K562 (cell line): ENCODE results near the gene PUSL1. TPM values are rescaled to one million over a fixed set of nuclear protein-coding genes. Genes with fewer than 3 reads are reported as not detected.

Experiments
- CREM ChIP-seq: IDR thresholded peaks from 2 replicates; pipeline ENCODE4 v1.6.1; 2014; ENCODE audit warnings: antibody characterized with exemption, low read depth
- EGR1 ChIP-seq: fragments of 450-650 bp; conservative IDR thresholded peaks from 2 replicates; pipeline ENCODE4 v1.6.1; 2017; ENCODE audit warnings: mild to moderate bottlenecking
- HMGN3 ChIP-seq: IDR thresholded peaks from 2 replicates; pipeline ENCODE4 v1.6.1; 2011; ENCODE audit warnings: borderline replicate concordance, low read depth, mild to moderate bottlenecking, mixed read lengths, low read length; ENCODE audit not compliant: insufficient read length; ENCODE audit errors: extremely low read depth
- JUN ChIP-seq, 2 experiments: sonication (generic) in 1 of 2; formaldehyde crosslinking in 1 of 2; IDR thresholded peaks; 2 replicates each; pipeline versions ENCODE4 v1.6.1 to v1.8.0; 2012 to 2022; ENCODE audit warnings: borderline replicate concordance in 2 of 2, mild to moderate bottlenecking in 2 of 2, improper control_type of control experiment in 1 of 2, low read depth in 1 of 2, low read length in 1 of 2, missing genetic modification reagents in 1 of 2
- MEF2D ChIP-seq: conservative IDR thresholded peaks from 2 replicates; pipeline ENCODE4 v1.6.1; 2016; ENCODE audit warnings: low read depth, missing genetic modification characterization, missing compliant biosample characterization
- MTA2 ChIP-seq: fragments of 450-650 bp; IDR thresholded peaks from 2 replicates; pipeline ENCODE4 v1.6.1; 2016; ENCODE audit warnings: low read depth
- POLR2G ChIP-seq: fragments of 200-400 bp; formaldehyde crosslinking; IDR thresholded peaks from 2 replicates; pipeline ENCODE4 v1.6.1; 2017; ENCODE audit warnings: low read depth, mild to moderate bottlenecking, antibody characterized with exemption, low read length, moderate library complexity
- RFX1 ChIP-seq: fragments of 450-650 bp; IDR thresholded peaks from 2 replicates; pipeline ENCODE4 v1.6.1; 2016; ENCODE audit warnings: mild to moderate bottlenecking, moderate library complexity
- TEAD1 ChIP-seq, 2 experiments: fragments of 450-650 bp in 1 of 2; sonication (generic) in 1 of 2; formaldehyde crosslinking; IDR thresholded peaks; 2 replicates each; pipeline versions ENCODE4 v1.4.0 to v1.8.0; 2020 to 2022; ENCODE audit warnings: mild to moderate bottlenecking in 2 of 2, missing genetic modification reagents in 1 of 2
- U2AF2 ChIP-seq: fragments of 200-400 bp; formaldehyde crosslinking; optimal IDR thresholded peaks from 2 replicates; pipeline ENCODE3; 2017; ENCODE audit warnings: low read depth, mild to moderate bottlenecking, low read length
- ZEB2 ChIP-seq: fragments of 450-650 bp; IDR thresholded peaks from 2 replicates; pipeline ENCODE4 v1.6.1; 2016
- ZFPM2 ChIP-seq: fragments of 250-450 bp; sonication (Bioruptor Pico); IDR thresholded peaks from 2 replicates; pipeline ENCODE4 v1.5.1; 2022; ENCODE audit warnings: mild to moderate bottlenecking
- polyA plus RNA-seq, 8 experiments: library from polyadenylated mRNA; depleted of rRNA in 4 of 8; stranded (reverse) in 5 of 8; unstranded in 3 of 8; fragments of >200 nt; fragmentation: Nextera tagmentation in 2 of 8; fragmentation: Illumina TruSeq in 1 of 8; extraction: Ambion mirVana in 2 of 8; extraction: Trizol in 1 of 8; gene quantifications; 2 replicates each; pipeline versions ENCODE4 v1.2.1 to v1.2.3, GENCODE V29; 2011 to 2014; ENCODE audit warnings: inconsistent platforms in 1 of 8, missing spikeins in 1 of 8
- total RNA-seq, 7 experiments: library from RNA; depleted of rRNA in 6 of 7; stranded (reverse); fragments of >200 nt in 6 of 7; fragmentation: Illumina TruSeq in 2 of 7; extraction: Trizol in 2 of 7; gene quantifications; 2 replicates each; pipeline versions ENCODE4 v1.2.1 to v1.2.3, GENCODE V29; 2011 to 2021; ENCODE audit warnings: low replicate concordance in 1 of 7
- TF ChIP-seq, protein P1 (sequence below): sonication (generic); formaldehyde crosslinking; IDR thresholded peaks from 2 replicates; pipeline ENCODE4 v1.8.1; 2023; ENCODE audit warnings: missing genetic modification reagents, mild to moderate bottlenecking, borderline replicate concordance
- TF ChIP-seq, protein P2 (sequence below): fragments of 450-650 bp; IDR thresholded peaks from 2 replicates; pipeline ENCODE4 v1.7.0; 2016; ENCODE audit warnings: borderline replicate concordance
- TF ChIP-seq, protein P3 (sequence below): fragments of 450-650 bp; IDR thresholded peaks from 2 replicates; pipeline ENCODE4 v1.6.1; 2016; ENCODE audit warnings: antibody characterized with exemption
- TF ChIP-seq, protein P4 (sequence below): fragments of 200-800 bp; sonication (Bioruptor generic); IDR thresholded peaks from 2 replicates; pipeline ENCODE4 v1.6.1; 2017; ENCODE audit warnings: missing genetic modification characterization, missing compliant biosample characterization

The PUSL1 gene
- total and polyA plus RNA-seq, 9 of the 15 experiments (the other 6 are each of a cell fraction or from before 2014, with no cell fraction given) = 0.62 to 86.9 (median 13.6) TPM

DNA sequence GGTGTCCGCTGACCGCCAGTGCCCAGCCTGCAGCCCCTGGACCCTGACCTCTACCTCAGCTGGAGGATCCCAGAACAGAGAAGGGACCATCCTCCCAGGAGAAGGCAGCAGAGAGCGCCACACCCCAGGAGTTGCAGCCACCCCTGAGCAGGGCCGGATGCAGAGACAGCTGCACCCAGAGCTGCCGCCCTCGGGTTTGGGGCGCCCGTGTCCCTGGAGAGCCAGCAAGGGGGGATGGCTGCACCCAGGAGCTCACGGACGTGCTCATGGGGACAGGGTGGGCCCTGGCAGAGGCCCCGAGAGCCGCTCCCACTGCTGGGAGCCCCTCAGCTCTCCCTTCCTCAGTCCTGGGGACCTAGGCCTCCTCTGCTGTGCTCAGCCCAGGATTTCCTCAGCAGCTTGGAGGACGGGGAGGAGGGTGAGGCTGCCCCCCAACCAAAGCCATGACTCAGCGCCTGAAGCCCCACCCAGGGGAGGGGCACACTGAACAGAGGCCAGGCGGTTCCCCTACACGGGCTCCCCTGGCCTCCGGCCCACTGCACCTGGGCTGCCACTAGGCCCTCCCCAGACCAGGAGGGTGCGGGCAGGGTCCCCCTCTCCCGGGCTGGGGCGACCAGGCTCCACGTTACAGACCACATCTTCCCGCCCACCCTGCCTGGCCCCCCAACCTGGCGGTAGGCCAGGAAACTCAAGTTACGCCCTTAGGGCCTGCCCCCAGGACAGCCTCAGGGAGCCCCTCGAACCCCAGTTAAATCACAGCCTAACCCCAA is 2.9 kb upstream of the PUSL1 start (continued):
- TF ChIP-seq, protein P1, sequence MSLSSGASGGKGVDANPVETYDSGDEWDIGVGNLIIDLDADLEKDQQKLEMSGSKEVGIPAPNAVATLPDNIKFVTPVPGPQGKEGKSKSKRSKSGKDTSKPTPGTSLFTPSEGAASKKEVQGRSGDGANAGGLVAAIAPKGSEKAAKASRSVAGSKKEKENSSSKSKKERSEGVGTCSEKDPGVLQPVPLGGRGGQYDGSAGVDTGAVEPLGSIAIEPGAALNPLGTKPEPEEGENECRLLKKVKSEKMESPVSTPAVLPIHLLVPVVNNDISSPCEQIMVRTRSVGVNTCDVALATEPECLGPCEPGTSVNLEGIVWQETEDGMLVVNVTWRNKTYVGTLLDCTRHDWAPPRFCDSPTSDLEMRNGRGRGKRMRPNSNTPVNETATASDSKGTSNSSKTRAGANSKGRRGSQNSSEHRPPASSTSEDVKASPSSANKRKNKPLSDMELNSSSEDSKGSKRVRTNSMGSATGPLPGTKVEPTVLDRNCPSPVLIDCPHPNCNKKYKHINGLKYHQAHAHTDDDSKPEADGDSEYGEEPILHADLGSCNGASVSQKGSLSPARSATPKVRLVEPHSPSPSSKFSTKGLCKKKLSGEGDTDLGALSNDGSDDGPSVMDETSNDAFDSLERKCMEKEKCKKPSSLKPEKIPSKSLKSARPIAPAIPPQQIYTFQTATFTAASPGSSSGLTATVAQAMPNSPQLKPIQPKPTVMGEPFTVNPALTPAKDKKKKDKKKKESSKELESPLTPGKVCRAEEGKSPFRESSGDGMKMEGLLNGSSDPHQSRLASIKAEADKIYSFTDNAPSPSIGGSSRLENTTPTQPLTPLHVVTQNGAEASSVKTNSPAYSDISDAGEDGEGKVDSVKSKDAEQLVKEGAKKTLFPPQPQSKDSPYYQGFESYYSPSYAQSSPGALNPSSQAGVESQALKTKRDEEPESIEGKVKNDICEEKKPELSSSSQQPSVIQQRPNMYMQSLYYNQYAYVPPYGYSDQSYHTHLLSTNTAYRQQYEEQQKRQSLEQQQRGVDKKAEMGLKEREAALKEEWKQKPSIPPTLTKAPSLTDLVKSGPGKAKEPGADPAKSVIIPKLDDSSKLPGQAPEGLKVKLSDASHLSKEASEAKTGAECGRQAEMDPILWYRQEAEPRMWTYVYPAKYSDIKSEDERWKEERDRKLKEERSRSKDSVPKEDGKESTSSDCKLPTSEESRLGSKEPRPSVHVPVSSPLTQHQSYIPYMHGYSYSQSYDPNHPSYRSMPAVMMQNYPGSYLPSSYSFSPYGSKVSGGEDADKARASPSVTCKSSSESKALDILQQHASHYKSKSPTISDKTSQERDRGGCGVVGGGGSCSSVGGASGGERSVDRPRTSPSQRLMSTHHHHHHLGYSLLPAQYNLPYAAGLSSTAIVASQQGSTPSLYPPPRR = no peak
- TF ChIP-seq HMGN3 (peak; percentile 70), RFX1 (no peak), MTA2 (no peak), ZFPM2 (CRISPR knock-in tag) (no peak), TEAD1 (CRISPR knock-in tag; IDR thresholded peaks at IDR 0.05) (0 out of 4 replicates have a peak, but pooled peaks of 1 of the 2 experiments have one; percentile 51), EGR1 (no peak), CREM (0 out of 2 replicates have a peak, but pooled peaks have one; percentile 7), U2AF2 (no peak), ZEB2 (no peak), JUN (IDR thresholded peaks at IDR 0.05; ENCODE audit: borderline replicate concordance, low read depth, low read length) (peak; percentile 66; the same call in 1 of the 2 replicates), JUN (CRISPR knock-in tag; IDR thresholded peaks at IDR 0.05; ENCODE audit: borderline replicate concordance) (no peak), MEF2D (tag) (no peak), POLR2G (peak; percentile 45; the same call in 1 of the 2 replicates)
- TF ChIP-seq, protein P2, sequence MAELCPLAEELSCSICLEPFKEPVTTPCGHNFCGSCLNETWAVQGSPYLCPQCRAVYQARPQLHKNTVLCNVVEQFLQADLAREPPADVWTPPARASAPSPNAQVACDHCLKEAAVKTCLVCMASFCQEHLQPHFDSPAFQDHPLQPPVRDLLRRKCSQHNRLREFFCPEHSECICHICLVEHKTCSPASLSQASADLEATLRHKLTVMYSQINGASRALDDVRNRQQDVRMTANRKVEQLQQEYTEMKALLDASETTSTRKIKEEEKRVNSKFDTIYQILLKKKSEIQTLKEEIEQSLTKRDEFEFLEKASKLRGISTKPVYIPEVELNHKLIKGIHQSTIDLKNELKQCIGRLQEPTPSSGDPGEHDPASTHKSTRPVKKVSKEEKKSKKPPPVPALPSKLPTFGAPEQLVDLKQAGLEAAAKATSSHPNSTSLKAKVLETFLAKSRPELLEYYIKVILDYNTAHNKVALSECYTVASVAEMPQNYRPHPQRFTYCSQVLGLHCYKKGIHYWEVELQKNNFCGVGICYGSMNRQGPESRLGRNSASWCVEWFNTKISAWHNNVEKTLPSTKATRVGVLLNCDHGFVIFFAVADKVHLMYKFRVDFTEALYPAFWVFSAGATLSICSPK = no peak
- TF ChIP-seq, protein P3, sequence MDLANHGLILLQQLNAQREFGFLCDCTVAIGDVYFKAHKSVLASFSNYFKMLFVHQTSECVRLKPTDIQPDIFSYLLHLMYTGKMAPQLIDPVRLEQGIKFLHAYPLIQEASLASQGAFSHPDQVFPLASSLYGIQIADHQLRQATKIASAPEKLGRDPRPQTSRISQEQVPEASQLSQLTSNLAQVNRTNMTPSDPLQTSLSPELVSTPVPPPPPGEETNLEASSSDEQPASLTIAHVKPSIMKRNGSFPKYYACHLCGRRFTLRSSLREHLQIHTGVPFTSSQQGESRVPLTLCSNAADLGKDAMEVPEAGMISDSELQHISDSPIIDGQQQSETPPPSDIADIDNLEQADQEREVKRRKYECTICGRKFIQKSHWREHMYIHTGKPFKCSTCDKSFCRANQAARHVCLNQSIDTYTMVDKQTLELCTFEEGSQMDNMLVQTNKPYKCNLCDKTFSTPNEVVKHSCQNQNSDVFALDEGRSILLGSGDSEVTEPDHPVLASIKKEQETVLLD = peak; percentile 48; the same call in 1 of the 2 replicates
- TF ChIP-seq, protein P4, sequence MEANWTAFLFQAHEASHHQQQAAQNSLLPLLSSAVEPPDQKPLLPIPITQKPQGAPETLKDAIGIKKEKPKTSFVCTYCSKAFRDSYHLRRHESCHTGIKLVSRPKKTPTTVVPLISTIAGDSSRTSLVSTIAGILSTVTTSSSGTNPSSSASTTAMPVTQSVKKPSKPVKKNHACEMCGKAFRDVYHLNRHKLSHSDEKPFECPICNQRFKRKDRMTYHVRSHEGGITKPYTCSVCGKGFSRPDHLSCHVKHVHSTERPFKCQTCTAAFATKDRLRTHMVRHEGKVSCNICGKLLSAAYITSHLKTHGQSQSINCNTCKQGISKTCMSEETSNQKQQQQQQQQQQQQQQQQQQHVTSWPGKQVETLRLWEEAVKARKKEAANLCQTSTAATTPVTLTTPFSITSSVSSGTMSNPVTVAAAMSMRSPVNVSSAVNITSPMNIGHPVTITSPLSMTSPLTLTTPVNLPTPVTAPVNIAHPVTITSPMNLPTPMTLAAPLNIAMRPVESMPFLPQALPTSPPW (CRISPR knock-in tag) = peak; percentile 91
